CD4-positive, alpha-beta T cell treated with Interleukin-17A for 1 hour (primary cell): ENCODE measurements around the gene GFPT2.

ENCODE experiments used
- DNase-seq: peaks from one replicate; pipeline ENCODE4 v3.0.0-alpha.2; 2020

The GFPT2 gene

GRCh38 chr5:180378438-180379344, 25.6 kb upstream of the GFPT2 start:
- DNase-seq = no peak

- DNase-seq = no peak
Observed at GRCh38 chr5:180377556-180378197, 24.5 kb upstream of the GFPT2 start.

GRCh38 chr5:180376511-180376910, 23.4 kb upstream of the GFPT2 start:
- no peak for DNase-seq

- DNase-seq = no peak
Observed at GRCh38 chr5:180375955-180376354, 22.8 kb upstream of the GFPT2 start.

GRCh38 chr5:180375291-180375690, 22.2 kb upstream of the GFPT2 start:
- no peak for DNase-seq

GRCh38 chr5:180373870-180374269, 20.7 kb upstream of the GFPT2 start:
- no peak for DNase-seq

- no peak for DNase-seq
Observed at GRCh38 chr5:180373454-180373853, 20.3 kb upstream of the GFPT2 start.

- no peak for DNase-seq
Observed at GRCh38 chr5:180371949-180372348, 18.8 kb upstream of the GFPT2 start.

- no peak for DNase-seq
Observed at GRCh38 chr5:180370861-180371641, 17.9 kb upstream of the GFPT2 start.

GRCh38 chr5:180367991-180368390, 14.9 kb upstream of the GFPT2 start:
- no peak for DNase-seq

GRCh38 chr5:180367300-180367699, 14.2 kb upstream of the GFPT2 start:
- DNase-seq = peak; percentile 55

GRCh38 chr5:180366326-180366725, 13.2 kb upstream of the GFPT2 start:
- no peak for DNase-seq

- DNase-seq = no peak
Observed at GRCh38 chr5:180365829-180366228, 12.7 kb upstream of the GFPT2 start.

GRCh38 chr5:180364306-180364856, 11.2 kb upstream of the GFPT2 start:
- no peak for DNase-seq

GRCh38 chr5:180360078-180360957, 7.2 kb upstream of the GFPT2 start:
- DNase-seq = no peak

- no peak for DNase-seq
Observed at GRCh38 chr5:180358694-180359093, 5.6 kb upstream of the GFPT2 start.

GRCh38 chr5:180358179-180358578, 5.0 kb upstream of the GFPT2 start:
- no peak for DNase-seq

- DNase-seq = no peak
Observed at GRCh38 chr5:180354966-180355365, 1.8 kb upstream of the GFPT2 start.

- DNase-seq = no peak
Observed at GRCh38 chr5:180353980-180354452, 880 bp upstream of the GFPT2 start.

- no peak for DNase-seq
Observed at GRCh38 chr5:180352116-180353047, 754 bp downstream of the GFPT2 start.
